Adrenal gland (tissue), 5 donors: ENCODE data around the gene ARHGAP6.

Source experiments
- CTCF ChIP-seq, 6 experiments: fragments of 450-650 bp in 4 of 6; fragments of 200-600 bp in 2 of 6; sonication (generic) in 1 of 6; IDR thresholded peaks; 1 replicate in 5 of 6; 2 replicates in 1 of 6; pipeline versions ENCODE4 v1.5.1 to v1.8.0; 2016 to 2021; ENCODE audit warnings: antibody characterized with exemption in 6 of 6, mild to moderate bottlenecking in 2 of 6, moderate library complexity in 1 of 6
- POLR2A ChIP-seq, 2 donors: fragments of 450-650 bp; IDR thresholded peaks; one replicate each; pipeline ENCODE4 v1.6.1; 2017; ENCODE audit warnings: antibody characterized with exemption in 2 of 2, mild to moderate bottlenecking in 2 of 2, moderate library complexity in 1 of 2
- donor health status: DM: no; HTN: no; CAD: no.

GRCh38 chrX:11197671-11198070 is 468.0 kb downstream of the ARHGAP6 start:
- TF ChIP-seq CTCF (IDR thresholded peaks at IDR 0.05), result no peak
- TF ChIP-seq POLR2A (IDR thresholded peaks at IDR 0.05), result no peak
